Panc1 (cell line): ENCODE results near the gene PRKG1.

Experiments used
- CTCF ChIP-seq: fragments of 450-650 bp; IDR thresholded peaks from 2 replicates; pipeline ENCODE4 v1.5.1; 2017; ENCODE audit warnings: mild to moderate bottlenecking
- REST ChIP-seq, 2 experiments: IDR thresholded peaks; 2 replicates each; pipeline ENCODE4 v1.6.1; 2011 to 2012; ENCODE audit warnings: low read depth in 2 of 2, control low read depth in 1 of 2, low read length in 1 of 2, mild to moderate bottlenecking in 1 of 2, moderate library complexity in 1 of 2; ENCODE audit not compliant: insufficient read depth in 1 of 2

GRCh38 chr10:51447119-51447518, 372.8 kb downstream of the PRKG1 start:
- TF ChIP-seq CTCF (no peak), REST (IDR thresholded peaks at IDR 0.05; ENCODE audit: insufficient read depth in 1 of 2, low read depth in 2 of 2, low read length in 1 of 2) (no peak)
